ENCODE measurements around the gene PDE1A. TPM values are rescaled to one million over a fixed set of nuclear protein-coding genes. Genes with fewer than 3 reads are reported as not detected.

Gene PDE1A
- total RNA-seq, 1 experiment from 2014 or later, result not detected

DNA sequence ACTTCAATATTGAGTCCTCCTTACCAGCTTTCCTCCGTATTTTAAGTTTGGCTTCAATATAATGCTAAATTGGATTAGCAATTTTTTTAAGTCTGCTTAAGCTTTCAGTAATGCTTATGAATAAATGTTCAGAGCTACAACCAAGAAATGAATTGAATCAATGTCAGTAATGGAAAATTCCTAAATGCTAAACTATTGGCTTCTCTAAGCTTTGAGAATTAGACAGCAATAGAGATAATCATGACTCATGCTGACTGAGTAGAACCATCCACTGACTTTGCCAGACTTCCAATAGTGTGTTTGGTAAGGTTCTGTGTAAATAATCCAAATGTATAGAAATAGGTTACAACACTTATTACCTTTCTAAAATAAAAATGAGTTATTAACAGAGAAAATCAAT, 8.9 kb upstream of the PDE1A start:
- Histone ChIP-seq H3K4me3 (ENCODE audit: low read length) (no peak overlapping the region), H2AFZ (ENCODE audit: low read length) (no peak overlapping the region), H3K9me3 (ENCODE audit: low read length) (no peaks in the 10 kb centered on the region), H4K20me1 (ENCODE audit: low read length) (no peaks in the 10 kb centered on the region), H3K27ac (ENCODE audit: low read length) (no peak overlapping the region), H3F3A (ENCODE audit: low read length, unreplicated experiment) (no peaks in the 10 kb centered on the region), H3K27me3 (ENCODE audit: low read length) (no peaks in the 10 kb centered on the region), H3K9ac (ENCODE audit: low read length) (no peak overlapping the region), H3K9me2 (replicated peaks; ENCODE audit: low read length) (no peaks in the 10 kb centered on the region), H3K36me3 (ENCODE audit: low read depth, low read length) (no peaks in the 10 kb centered on the region), H3K4me1 (ENCODE audit: insufficient read depth, low read length) (no peaks in the 10 kb centered on the region), H3K79me2 (ENCODE audit: low read length) (no peaks in the 10 kb centered on the region), H3K4me2 (ENCODE audit: low read length) (no peak overlapping the region)
- peak; percentile 22 for DNase-seq
- intact Hi-C loops (cut with micrococcal nuclease), result no loop called here
- CTCF ChIA-PET, result no interaction called here
- BruUV-seq (replicated peaks), result no TSS peak
- TF ChIP-seq EZH2 (IDR thresholded peaks at IDR 0.05; ENCODE audit: low read length, unreplicated experiment), result no peak
- TF ChIP-seq, protein P1, sequence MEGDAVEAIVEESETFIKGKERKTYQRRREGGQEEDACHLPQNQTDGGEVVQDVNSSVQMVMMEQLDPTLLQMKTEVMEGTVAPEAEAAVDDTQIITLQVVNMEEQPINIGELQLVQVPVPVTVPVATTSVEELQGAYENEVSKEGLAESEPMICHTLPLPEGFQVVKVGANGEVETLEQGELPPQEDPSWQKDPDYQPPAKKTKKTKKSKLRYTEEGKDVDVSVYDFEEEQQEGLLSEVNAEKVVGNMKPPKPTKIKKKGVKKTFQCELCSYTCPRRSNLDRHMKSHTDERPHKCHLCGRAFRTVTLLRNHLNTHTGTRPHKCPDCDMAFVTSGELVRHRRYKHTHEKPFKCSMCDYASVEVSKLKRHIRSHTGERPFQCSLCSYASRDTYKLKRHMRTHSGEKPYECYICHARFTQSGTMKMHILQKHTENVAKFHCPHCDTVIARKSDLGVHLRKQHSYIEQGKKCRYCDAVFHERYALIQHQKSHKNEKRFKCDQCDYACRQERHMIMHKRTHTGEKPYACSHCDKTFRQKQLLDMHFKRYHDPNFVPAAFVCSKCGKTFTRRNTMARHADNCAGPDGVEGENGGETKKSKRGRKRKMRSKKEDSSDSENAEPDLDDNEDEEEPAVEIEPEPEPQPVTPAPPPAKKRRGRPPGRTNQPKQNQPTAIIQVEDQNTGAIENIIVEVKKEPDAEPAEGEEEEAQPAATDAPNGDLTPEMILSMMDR (conservative IDR thresholded peaks at IDR 0.05; ENCODE audit: low read depth, low read length), result no peak
- no peak for TF ChIP-seq EZH2phosphoT487 (IDR thresholded peaks at IDR 0.05; ENCODE audit: borderline replicate concordance, low read length)
- POLR2A ChIA-PET (ENCODE audit: unreplicated experiment), result interaction anchor here (0.6 to 0.7 kb wide), 2 partner anchors 205 to 214 kb away, joined by 4 read pairs; no protein-coding TSS in a partner anchor
- peak; percentile 71 for ATAC-seq

DNA sequence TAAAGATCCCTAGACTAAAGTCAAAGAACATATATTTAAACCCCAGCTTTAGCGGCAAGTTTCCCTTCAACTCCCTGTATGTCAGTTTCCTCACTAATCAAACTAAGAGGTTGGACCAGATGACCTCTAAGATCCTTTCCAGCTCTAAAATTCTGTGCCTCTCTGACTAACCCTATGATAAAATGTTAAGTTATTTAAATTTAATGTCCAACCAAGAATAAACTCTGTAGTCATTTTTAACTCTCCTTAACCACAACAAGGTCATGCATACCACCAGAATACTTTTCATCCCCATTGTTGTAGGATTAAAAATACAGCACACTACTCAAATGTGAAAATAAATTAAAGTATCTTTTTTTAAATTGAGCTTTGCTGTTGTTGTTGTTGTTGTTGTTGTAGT, 5.2 kb upstream of the PDE1A start:
- Histone ChIP-seq H3K9me3 (ENCODE audit: low read length) (no peaks in the 10 kb centered on the region), H3K36me3 (ENCODE audit: low read depth, low read length) (no peaks in the 10 kb centered on the region), H3K4me2 (ENCODE audit: low read length) (no peak overlapping the region), H3K79me2 (ENCODE audit: low read length) (no peaks in the 10 kb centered on the region), H2AFZ (ENCODE audit: low read length) (no peak overlapping the region), H3K27ac (ENCODE audit: low read length) (no peak overlapping the region), H3K27me3 (ENCODE audit: low read length) (peaks cover 4% of the 10 kb centered on the region; the same call in 1 of the 2 replicates), H3K4me1 (ENCODE audit: insufficient read depth, low read length) (no peaks in the 10 kb centered on the region), H3F3A (ENCODE audit: low read length, unreplicated experiment) (no peaks in the 10 kb centered on the region), H4K20me1 (ENCODE audit: low read length) (no peaks in the 10 kb centered on the region), H3K4me3 (ENCODE audit: low read length) (no peak overlapping the region), H3K9ac (ENCODE audit: low read length) (no peak overlapping the region), H3K9me2 (replicated peaks; ENCODE audit: low read length) (no peaks in the 10 kb centered on the region)
- CTCF ChIA-PET, result no interaction called here
- DNase-seq, result no peak
- intact Hi-C loops (cut with micrococcal nuclease), result no loop called here
- TF ChIP-seq EZH2 (IDR thresholded peaks at IDR 0.05; ENCODE audit: low read length, unreplicated experiment) (no peak), EZH2phosphoT487 (IDR thresholded peaks at IDR 0.05; ENCODE audit: borderline replicate concordance, low read length) (no peak)
- TF ChIP-seq, protein P1 (conservative IDR thresholded peaks at IDR 0.05; ENCODE audit: low read depth, low read length), result no peak
- no TSS peak for BruUV-seq (replicated peaks)
- no peak for ATAC-seq
- POLR2A ChIA-PET (ENCODE audit: unreplicated experiment), result no interaction called here

DNA sequence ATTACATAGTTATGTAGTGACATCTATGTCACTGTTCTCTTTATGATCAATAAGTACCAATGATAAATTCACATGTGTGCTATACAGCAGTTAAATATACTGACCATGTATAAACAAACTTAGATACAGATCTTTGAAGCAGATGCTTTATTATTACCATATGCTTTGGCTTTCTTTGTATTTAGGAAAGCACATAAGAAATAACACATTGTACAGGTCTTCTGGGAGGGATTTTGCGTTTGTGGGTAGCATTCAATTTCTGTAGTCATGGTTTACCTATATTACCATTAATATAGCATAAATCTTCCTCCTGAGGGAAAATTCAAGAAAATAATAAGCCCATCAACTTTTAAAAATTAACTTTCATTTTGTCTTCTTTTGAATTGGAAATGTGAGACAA, 1.6 kb upstream of the PDE1A start:
- Histone ChIP-seq H2AFZ (ENCODE audit: low read length) (no peak overlapping the region), H3K79me2 (ENCODE audit: low read length) (no peaks in the 10 kb centered on the region), H3K4me3 (ENCODE audit: low read length) (no peak overlapping the region), H3K9ac (ENCODE audit: low read length) (no peak overlapping the region), H3K27me3 (ENCODE audit: low read length) (peaks cover 15% of the 10 kb centered on the region), H3K36me3 (ENCODE audit: low read depth, low read length) (no peaks in the 10 kb centered on the region), H3K9me3 (ENCODE audit: low read length) (no peaks in the 10 kb centered on the region), H3K4me2 (ENCODE audit: low read length) (no peak overlapping the region), H3K9me2 (replicated peaks; ENCODE audit: low read length) (no peaks in the 10 kb centered on the region), H3F3A (ENCODE audit: low read length, unreplicated experiment) (no peaks in the 10 kb centered on the region), H4K20me1 (ENCODE audit: low read length) (no peaks in the 10 kb centered on the region), H3K4me1 (ENCODE audit: insufficient read depth, low read length) (no peaks in the 10 kb centered on the region), H3K27ac (ENCODE audit: low read length) (no peak overlapping the region)
- ChIA-PET POLR2A (ENCODE audit: unreplicated experiment) (no interaction called here), CTCF (no interaction called here)
- BruUV-seq (replicated peaks), result no TSS peak
- TF ChIP-seq, protein P1 (conservative IDR thresholded peaks at IDR 0.05; ENCODE audit: low read depth, low read length), result no peak
- no peak for TF ChIP-seq EZH2 (IDR thresholded peaks at IDR 0.05; ENCODE audit: low read length, unreplicated experiment)
- no peak for TF ChIP-seq EZH2phosphoT487 (IDR thresholded peaks at IDR 0.05; ENCODE audit: borderline replicate concordance, low read length)
- ATAC-seq, result no peak
- DNase-seq, result no peak
- intact Hi-C loops (cut with micrococcal nuclease), result no loop called here

All from PC-3 (cell line).